Stimulated activated CD4-positive, alpha-beta T cell treated with anti-CD3 and anti-CD28 coated beads, Interleukin-4, amount 100 ng/mL, for 48 hours (primary cell): ENCODE measurements around the gene ANKS1B.
A peak's percentile ranks its signal among the peaks of the same experiment; 100 is the strongest.

ENCODE experiments used
- DNase-seq, 2 donors: peaks; one replicate each; pipeline ENCODE4 v3.0.0-alpha.2; 2020; ENCODE audit warnings: low read depth in 2 of 2

Gene ANKS1B

GRCh38 chr12:98736352-98737321, 1248.1 kb downstream of the ANKS1B start:
- DNase-seq = no peak

- no peak for DNase-seq
Measured at GRCh38 chr12:98735821-98736220, 1248.9 kb downstream of the ANKS1B start.

GRCh38 chr12:98733667-98734350, 1250.9 kb downstream of the ANKS1B start:
- no peak for DNase-seq

- no peak for DNase-seq
Measured at GRCh38 chr12:98730412-98730811, 1254.3 kb downstream of the ANKS1B start.

- DNase-seq = no peak
Measured at GRCh38 chr12:98727196-98727595, 1257.5 kb downstream of the ANKS1B start.

- DNase-seq = peak; percentile 49 to 55
Measured at GRCh38 chr12:98725476-98726247, 1259.1 kb downstream of the ANKS1B start.

- DNase-seq = no peak
Measured at GRCh38 chr12:98724384-98725155, 1260.2 kb downstream of the ANKS1B start.

GRCh38 chr12:98721204-98721702, 1263.5 kb downstream of the ANKS1B start:
- no peak for DNase-seq

- DNase-seq = no peak
Measured at GRCh38 chr12:98719515-98720504, 1264.9 kb downstream of the ANKS1B start.

GRCh38 chr12:98714426-98714825, 1270.3 kb downstream of the ANKS1B start:
- DNase-seq = no peak

- no peak for DNase-seq
Measured at GRCh38 chr12:98709022-98709421, 1275.7 kb downstream of the ANKS1B start.

GRCh38 chr12:98701166-98701565, 1283.6 kb downstream of the ANKS1B start:
- no peak for DNase-seq

GRCh38 chr12:98699586-98699985, 1285.2 kb downstream of the ANKS1B start:
- no peak for DNase-seq

- peak; percentile 32 to 33 for DNase-seq
Measured at GRCh38 chr12:98698603-98699463, 1285.9 kb downstream of the ANKS1B start.

GRCh38 chr12:98697209-98697608, 1287.5 kb downstream of the ANKS1B start:
- no peak for DNase-seq

GRCh38 chr12:98696036-98696646, 1288.6 kb downstream of the ANKS1B start:
- DNase-seq = no peak

- DNase-seq = no peak
Measured at GRCh38 chr12:98691351-98691750, 1293.4 kb downstream of the ANKS1B start.

- DNase-seq = no peak
Measured at GRCh38 chr12:98686603-98687002, 1298.1 kb downstream of the ANKS1B start.
